ENCODE measurements around the gene CASKIN2.
A peak's percentile ranks its signal among the peaks of the same experiment; 100 is the strongest.
"Not testable (repeated sequence)": the region's sequence is repeated elsewhere in the genome, so short reads cannot be mapped to it uniquely, and the experiment has no call there.

Gene CASKIN2

GRCh38 chr17:75456417-75457046 is 58.8 kb downstream of the CASKIN2 start, which contains the start of gene TMEM94:
TMEM94 (plus strand) TSS chr17:75456635; CDS start chr17:75471906, 15,271 bp downstream.
- H3K4me3 ChIP-seq (ENCODE audit: low read depth, low read length) = peak within 1 kb of the TSS; percentile 96

GRCh38 chr17:75456039-75456416 is 59.3 kb downstream of the CASKIN2 start:
- no peak for TF ChIP-seq CTCF (IDR thresholded peaks at IDR 0.05; ENCODE audit: control insufficient read depth, extremely low read depth, insufficient read depth)
- no peak for DNase-seq (ENCODE audit: low read depth)
- H3K4me3 ChIP-seq (ENCODE audit: low read depth, low read length) = peak overlapping the region; percentile 96

More at GRCh38 chr17:75456417-75457046, 58.8 kb downstream of the CASKIN2 start, which contains the start of gene TMEM94:
- DNase-seq (ENCODE audit: low read depth) = peak; percentile 95
- no peak for TF ChIP-seq CTCF (IDR thresholded peaks at IDR 0.05; ENCODE audit: control insufficient read depth, extremely low read depth, insufficient read depth)

- H3K4me3 ChIP-seq (ENCODE audit: low read depth, low read length); DNase-seq (ENCODE audit: low read depth): not testable (repeated sequence)
Measured at GRCh38 chr17:75454672-75455071, 60.7 kb downstream of the CASKIN2 start.

- no peak for TF ChIP-seq CTCF (IDR thresholded peaks at IDR 0.05; ENCODE audit: control insufficient read depth, extremely low read depth, insufficient read depth)
- no peak for DNase-seq (ENCODE audit: low read depth)
- H3K4me3 ChIP-seq (ENCODE audit: low read depth, low read length) = no peak overlapping the region
Measured at GRCh38 chr17:75454193-75454592, 61.1 kb downstream of the CASKIN2 start.

- TF ChIP-seq CTCF (IDR thresholded peaks at IDR 0.05; ENCODE audit: control insufficient read depth, extremely low read depth, insufficient read depth) = no peak
- DNase-seq (ENCODE audit: low read depth) = no peak
- H3K4me3 ChIP-seq (ENCODE audit: low read depth, low read length) = no peak overlapping the region
Measured at GRCh38 chr17:75450270-75450669, 65.1 kb downstream of the CASKIN2 start.

Data from LNCaP clone FGC (cell line).